ENCODE measurements around the gene ZNF566.

ZNF566 gene

DNA sequence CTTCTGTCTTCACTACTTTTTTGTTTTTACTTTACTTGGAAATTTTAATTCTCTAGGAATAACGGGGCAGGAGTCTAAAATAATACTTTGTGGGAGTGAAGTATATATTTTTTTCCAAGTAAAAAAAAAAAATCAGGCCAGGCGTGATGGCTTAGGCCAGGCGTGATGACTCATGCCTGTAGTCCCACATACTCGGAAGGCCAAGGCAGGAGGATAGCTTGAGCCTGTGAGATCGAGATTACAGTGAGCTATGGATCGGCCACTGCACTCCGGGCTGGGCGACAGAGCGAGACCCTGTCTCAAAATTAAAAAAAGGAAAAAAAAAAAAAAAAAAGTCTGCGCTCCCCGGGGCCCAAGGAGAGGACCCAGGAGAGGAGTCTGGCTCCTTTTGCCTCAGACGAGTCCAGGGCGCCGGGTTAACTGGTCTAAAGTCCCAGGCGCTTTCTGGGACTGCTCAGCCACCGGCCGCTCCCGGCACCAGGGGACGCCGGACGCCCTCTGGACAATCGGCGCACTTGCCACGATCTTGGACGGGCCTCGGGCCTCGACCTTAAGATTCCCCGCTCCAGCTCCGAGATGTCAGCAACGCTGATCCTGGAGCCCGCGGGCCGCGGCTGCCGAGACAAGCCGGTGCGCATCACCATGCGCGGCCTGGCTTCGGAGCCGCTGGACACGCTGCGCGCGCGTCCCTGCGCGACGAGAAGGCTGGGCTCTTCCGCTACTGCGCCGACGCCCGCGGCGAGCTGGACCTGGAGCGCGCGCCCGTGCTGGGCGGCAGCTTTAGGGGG is 68.2 kb downstream of the ZNF566 start:
- H3K9ac ChIP-seq (ENCODE audit: insufficient read length) = no peak overlapping the region

DNA sequence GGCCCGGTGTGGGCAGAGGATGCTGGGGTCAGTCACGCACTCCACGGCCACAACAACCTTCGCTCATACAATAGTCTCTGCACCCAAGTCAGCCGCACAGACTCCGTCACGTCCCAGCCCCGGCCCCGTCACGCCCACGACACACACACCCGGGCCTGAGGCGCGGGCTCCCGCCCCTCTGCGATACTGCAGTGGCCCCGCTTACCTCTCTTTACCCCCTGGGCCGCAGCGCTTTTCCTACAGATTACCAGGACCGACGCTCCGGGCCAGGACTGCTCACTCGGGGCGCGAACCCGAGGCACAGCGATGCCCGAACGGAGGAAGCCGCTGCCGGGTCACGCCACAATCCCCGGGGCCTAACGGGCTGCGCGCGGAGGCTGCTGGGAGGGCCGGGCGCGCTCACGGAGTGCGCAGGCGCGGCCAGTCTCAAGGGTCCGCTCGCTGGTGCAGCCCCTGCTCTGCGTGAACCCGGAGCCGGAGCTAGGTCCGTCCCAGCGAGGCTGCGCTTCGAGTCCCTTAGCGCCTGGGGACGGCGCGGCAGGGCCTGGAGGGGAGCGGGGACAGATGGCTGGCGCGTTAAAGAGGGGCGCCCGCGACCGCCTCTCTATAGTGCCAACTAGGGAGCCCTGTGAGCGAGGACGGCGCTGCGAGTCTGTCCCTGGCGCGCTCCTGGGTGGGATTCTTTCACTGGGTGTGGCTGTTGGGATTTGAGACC is 70.9 kb downstream of the ZNF566 start, which contains the start of gene ZFP82:
Gene ZFP82 (minus strand): TSS at position 358 of the 715 bp plus-strand sequence. CDS start 8,855 bp downstream, outside the sequence.
- H3K27ac ChIP-seq = peak within 1 kb of the TSS; percentile 50; the same call in 1 of the 2 replicates
- TF ChIP-seq FOXP2 (optimal IDR thresholded peaks at IDR 0.05; ENCODE audit: control extremely low read depth, extremely low read length, insufficient read depth) (no peak), POLR2AphosphoS5 (IDR thresholded peaks at IDR 0.05; ENCODE audit: borderline replicate concordance, low read depth, low read length) (peak; percentile 90)
- H3K9me3 ChIP-seq (ENCODE audit: low read depth, low read length) = no peaks in the 10 kb centered on the region
- no peak for DNase-seq (ENCODE audit: low read depth, low spot score)
- H3K36me3 ChIP-seq (ENCODE audit: insufficient read depth, low read length) = peaks cover 13% of the 10 kb centered on the region; the same call in 1 of the 2 replicates
- H3K9ac ChIP-seq (ENCODE audit: insufficient read length) = peak within 1 kb of the TSS; percentile 79
- H3K4me3 ChIP-seq = peak within 1 kb of the TSS; percentile 82

More for the DNA sequence above, 68.2 kb downstream of the ZNF566 start:
- no peaks in the 10 kb centered on the region for H3K9me3 ChIP-seq (ENCODE audit: low read depth, low read length)
- DNase-seq (ENCODE audit: low read depth, low spot score) = no peak
- no peak overlapping the region for H3K4me3 ChIP-seq
- H3K36me3 ChIP-seq (ENCODE audit: insufficient read depth, low read length) = 0 out of 2 replicates have a peak, but pooled peaks cover 3% of the 10 kb centered on the region
- H3K27ac ChIP-seq = no peak overlapping the region
- no peak for TF ChIP-seq EZH2 (IDR thresholded peaks at IDR 0.05)
- TF ChIP-seq FOXP2 (optimal IDR thresholded peaks at IDR 0.05; ENCODE audit: control extremely low read depth, extremely low read length, insufficient read depth) = no peak
- TF ChIP-seq POLR2AphosphoS5 (IDR thresholded peaks at IDR 0.05; ENCODE audit: borderline replicate concordance, low read depth, low read length) = no peak

DNA sequence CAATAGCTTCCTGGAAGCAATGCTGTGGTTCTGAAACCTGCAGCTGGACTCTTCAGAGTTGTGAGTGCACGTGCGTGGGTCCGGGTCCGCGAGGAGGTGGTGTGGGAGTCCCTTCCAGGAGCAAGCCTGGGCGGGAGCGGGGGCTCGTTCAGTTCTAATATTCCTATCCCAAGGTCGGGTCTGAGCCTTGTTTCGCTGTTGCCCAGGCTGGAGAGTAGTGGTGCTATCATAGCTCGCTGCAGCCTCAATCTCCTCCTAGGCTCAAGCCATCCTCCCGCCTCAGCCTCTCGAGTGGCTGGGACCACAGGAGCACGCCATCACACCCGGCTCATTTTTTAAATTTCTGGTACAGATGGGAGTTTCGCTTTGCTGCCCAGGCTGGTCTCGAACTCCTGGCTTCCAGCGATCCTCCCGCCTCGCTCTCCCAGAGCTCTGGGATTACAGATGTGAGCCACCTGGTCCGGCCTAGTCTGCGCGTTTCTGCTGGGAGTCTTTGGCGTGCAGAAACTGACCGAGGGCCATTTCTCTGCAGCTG is 71.5 kb downstream of the ZNF566 start:
- TF ChIP-seq POLR2AphosphoS5 (IDR thresholded peaks at IDR 0.05; ENCODE audit: borderline replicate concordance, low read depth, low read length) (no peak), FOXP2 (optimal IDR thresholded peaks at IDR 0.05; ENCODE audit: control extremely low read depth, extremely low read length, insufficient read depth) (no peak), EZH2 (IDR thresholded peaks at IDR 0.05) (no peak)
- H3K4me3 ChIP-seq = peak overlapping the region; percentile 82
- no peak overlapping the region for H3K27ac ChIP-seq
- 0 out of 2 replicates have a peak, but pooled peaks cover 1% of the 10 kb centered on the region for H3K9me3 ChIP-seq (ENCODE audit: low read depth, low read length)
- H3K9ac ChIP-seq (ENCODE audit: insufficient read length) = peak overlapping the region; percentile 79
- no peak for DNase-seq (ENCODE audit: low read depth, low spot score)
- peaks cover 17% of the 10 kb centered on the region for H3K36me3 ChIP-seq (ENCODE audit: insufficient read depth, low read length)

DNA sequence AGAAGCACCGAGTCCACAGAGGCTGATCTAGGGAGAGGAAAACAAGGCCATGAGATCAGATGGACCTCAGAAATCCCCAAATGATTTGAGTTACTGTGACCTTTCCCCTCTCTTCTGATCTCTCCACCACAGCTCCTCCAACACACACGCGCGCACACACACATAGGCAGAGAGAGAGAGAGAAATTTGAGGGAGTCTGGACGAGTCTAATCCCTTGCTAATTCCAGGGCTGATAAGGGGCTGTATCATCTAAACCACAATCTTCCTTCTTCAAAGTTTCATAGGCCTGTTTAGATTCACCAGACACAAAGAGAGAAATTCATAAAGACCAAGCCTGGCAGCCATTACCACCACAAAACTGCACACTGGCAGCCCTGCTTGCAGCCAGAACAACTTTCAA is 79.5 kb downstream of the ZNF566 start:
- TF ChIP-seq EZH2 (IDR thresholded peaks at IDR 0.05) (no peak), FOXP2 (optimal IDR thresholded peaks at IDR 0.05; ENCODE audit: control extremely low read depth, extremely low read length, insufficient read depth) (no peak), POLR2AphosphoS5 (IDR thresholded peaks at IDR 0.05; ENCODE audit: borderline replicate concordance, low read depth, low read length) (no peak)
- Histone ChIP-seq H3K4me3 (no peak overlapping the region), H3K9me3 (ENCODE audit: low read depth, low read length) (peaks cover 9% of the 10 kb centered on the region; the same call in 1 of the 2 replicates), H3K9ac (ENCODE audit: insufficient read length) (no peak overlapping the region), H3K36me3 (ENCODE audit: insufficient read depth, low read length) (peaks cover 57% of the 10 kb centered on the region), H3K27ac (no peak overlapping the region)
- no peak for DNase-seq (ENCODE audit: low read depth, low spot score)

DNA sequence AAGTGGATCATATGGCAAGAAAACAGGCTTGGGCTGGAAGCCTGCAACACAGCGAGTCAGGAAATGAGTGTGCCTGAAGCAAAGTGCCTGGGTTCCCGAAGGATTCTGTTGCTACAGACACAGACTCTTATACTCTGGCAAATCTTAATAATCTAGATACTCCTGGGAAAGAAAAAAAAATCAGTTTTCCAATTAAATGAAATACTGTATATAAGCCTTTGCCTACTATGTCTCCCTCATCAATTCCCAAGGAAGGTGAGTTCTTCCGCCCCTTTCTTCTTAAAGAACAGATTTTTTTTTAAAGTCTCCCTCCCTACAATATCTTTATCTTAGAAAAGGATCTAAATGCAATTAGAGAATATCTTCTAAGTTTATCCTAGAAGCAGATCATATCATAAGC is 81.3 kb downstream of the ZNF566 start:
- Histone ChIP-seq H3K9ac (ENCODE audit: insufficient read length) (no peak overlapping the region), H3K9me3 (ENCODE audit: low read depth, low read length) (peaks cover 9% of the 10 kb centered on the region; the same call in 1 of the 2 replicates), H3K4me3 (no peak overlapping the region), H3K36me3 (ENCODE audit: insufficient read depth, low read length) (peaks cover 71% of the 10 kb centered on the region), H3K27ac (no peak overlapping the region)
- no peak for TF ChIP-seq FOXP2 (optimal IDR thresholded peaks at IDR 0.05; ENCODE audit: control extremely low read depth, extremely low read length, insufficient read depth)
- no peak for TF ChIP-seq EZH2 (IDR thresholded peaks at IDR 0.05)
- TF ChIP-seq POLR2AphosphoS5 (IDR thresholded peaks at IDR 0.05; ENCODE audit: borderline replicate concordance, low read depth, low read length) = no peak
- no peak for DNase-seq (ENCODE audit: low read depth, low spot score)

DNA sequence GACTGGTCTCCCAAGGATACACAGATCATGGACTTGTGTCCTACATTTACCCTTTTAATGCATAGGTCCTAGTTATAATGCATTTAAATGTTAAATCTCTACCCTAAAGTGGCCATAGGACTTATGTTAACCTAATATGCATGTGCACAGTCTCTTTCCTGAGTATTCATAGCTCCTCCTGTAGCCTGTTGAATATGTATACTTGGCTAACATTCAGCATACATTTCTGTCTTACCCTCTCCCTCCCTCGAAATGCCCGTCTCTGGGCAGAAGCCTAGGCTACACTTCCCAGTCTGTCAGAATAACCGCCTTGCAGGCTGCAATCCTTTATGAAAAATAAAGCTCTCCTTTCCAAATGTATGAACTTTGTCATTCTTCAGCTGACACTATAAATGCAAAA is 84.9 kb downstream of the ZNF566 start:
- Histone ChIP-seq H3K4me3 (no peak overlapping the region), H3K27ac (no peak overlapping the region), H3K9me3 (ENCODE audit: low read depth, low read length) (peaks cover 4% of the 10 kb centered on the region; the same call in 1 of the 2 replicates), H3K9ac (ENCODE audit: insufficient read length) (no peak overlapping the region), H3K36me3 (ENCODE audit: insufficient read depth, low read length) (peaks cover 80% of the 10 kb centered on the region)
- no peak for DNase-seq (ENCODE audit: low read depth, low spot score)
- no peak for TF ChIP-seq POLR2AphosphoS5 (IDR thresholded peaks at IDR 0.05; ENCODE audit: borderline replicate concordance, low read depth, low read length)
- no peak for TF ChIP-seq FOXP2 (optimal IDR thresholded peaks at IDR 0.05; ENCODE audit: control extremely low read depth, extremely low read length, insufficient read depth)
- no peak for TF ChIP-seq EZH2 (IDR thresholded peaks at IDR 0.05)

DNA sequence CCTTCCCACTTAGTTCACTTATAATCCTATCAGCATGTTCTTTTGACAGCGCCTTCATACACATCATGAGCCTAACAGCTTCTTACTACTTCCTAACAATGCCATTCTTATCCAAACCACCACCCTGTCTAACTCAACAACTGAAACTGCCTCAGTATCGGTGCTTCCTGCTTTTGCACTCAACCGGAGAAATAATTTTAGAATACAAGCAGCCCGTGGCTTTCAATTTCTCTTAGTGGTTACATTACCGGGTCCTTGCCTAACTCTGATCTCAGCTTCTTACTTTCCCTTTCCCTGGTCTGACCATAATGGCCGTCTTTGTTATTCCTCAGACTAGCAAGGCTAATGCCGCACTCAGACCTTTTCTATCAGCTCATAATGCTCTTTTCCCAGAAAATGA is 87.9 kb downstream of the ZNF566 start:
- Histone ChIP-seq H3K27ac (no peak overlapping the region), H3K4me3 (no peak overlapping the region), H3K36me3 (ENCODE audit: insufficient read depth, low read length) (peaks cover 69% of the 10 kb centered on the region), H3K9me3 (ENCODE audit: low read depth, low read length) (no peaks in the 10 kb centered on the region), H3K9ac (ENCODE audit: insufficient read length) (no peak overlapping the region)
- DNase-seq (ENCODE audit: low read depth, low spot score) = no peak
- no peak for TF ChIP-seq FOXP2 (optimal IDR thresholded peaks at IDR 0.05; ENCODE audit: control extremely low read depth, extremely low read length, insufficient read depth)
- TF ChIP-seq EZH2 (IDR thresholded peaks at IDR 0.05) = no peak
- TF ChIP-seq POLR2AphosphoS5 (IDR thresholded peaks at IDR 0.05; ENCODE audit: borderline replicate concordance, low read depth, low read length) = no peak

DNA sequence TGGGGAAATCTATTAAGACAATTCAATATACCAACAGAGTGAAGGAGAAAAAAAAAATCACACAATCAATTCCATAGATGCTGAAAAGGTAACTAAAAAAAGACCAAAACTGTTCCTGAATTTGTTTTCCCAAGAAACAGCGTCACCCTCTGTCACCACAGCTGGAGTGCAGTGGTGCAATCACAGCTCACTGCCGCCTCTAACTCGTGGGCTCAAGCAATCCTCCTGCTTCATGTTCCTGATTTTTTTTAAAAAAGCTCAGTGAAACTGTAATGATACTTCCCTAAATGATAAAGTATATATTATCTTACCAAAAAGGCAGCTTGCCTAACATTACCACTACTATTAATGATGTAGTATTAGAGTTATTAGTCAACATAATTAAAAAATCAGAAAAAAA is 90.8 kb downstream of the ZNF566 start:
- Histone ChIP-seq H3K9me3 (ENCODE audit: low read depth, low read length) (peaks cover 11% of the 10 kb centered on the region; the same call in 1 of the 2 replicates), H3K4me3 (no peak overlapping the region), H3K36me3 (ENCODE audit: insufficient read depth, low read length) (peaks cover 57% of the 10 kb centered on the region), H3K9ac (ENCODE audit: insufficient read length) (no peak overlapping the region), H3K27ac (no peak overlapping the region)
- DNase-seq (ENCODE audit: low read depth, low spot score) = no peak
- no peak for TF ChIP-seq FOXP2 (optimal IDR thresholded peaks at IDR 0.05; ENCODE audit: control extremely low read depth, extremely low read length, insufficient read depth)
- TF ChIP-seq EZH2 (IDR thresholded peaks at IDR 0.05) = no peak
- TF ChIP-seq POLR2AphosphoS5 (IDR thresholded peaks at IDR 0.05; ENCODE audit: borderline replicate concordance, low read depth, low read length) = no peak

All from SK-N-MC (cell line).